ENCODE data around the gene NCBP3. TPM values are rescaled to one million over a fixed set of nuclear protein-coding genes. Genes with fewer than 3 reads are reported as not detected.
A peak's percentile ranks its signal among the peaks of the same experiment; 100 is the strongest.

Gene NCBP3
- total RNA-seq, 6 experiments from 2014 or later: 8.6 to 15.1 (median 10.5) TPM

GRCh38 chr17:3755335-3756030 is 90.6 kb downstream of the NCBP3 start:
- 84% methylated on average over 6 of the region's 20 CpGs for WGBS (ENCODE audit: insufficient coverage, low coverage, low lambda C conversion rate, missing lambda C conversion rate)
- no peak overlapping the region for H3K27ac ChIP-seq
- no peaks in the 10 kb centered on the region for H3K9me3 ChIP-seq
- peaks cover 0 to 5% (median 0%) of the 10 kb centered on the region in 4 donors for H3K4me1 ChIP-seq
- DNase-seq: no peak
- peak overlapping the region; percentile 14 to 49 (median 22) for H3K4me3 ChIP-seq
- ATAC-seq: peak in 2 of 4 donors; percentile 3 to 9
- TF ChIP-seq POLR2A (IDR thresholded peaks at IDR 0.05) (no peak), CTCF (IDR thresholded peaks at IDR 0.05) (no peak)
- intact Hi-C loops (cut with DNase I): no loop called here
- H3K27me3 ChIP-seq: no peaks in the 10 kb centered on the region
- no peaks in the 10 kb centered on the region for H3K36me3 ChIP-seq

GRCh38 chr17:3754458-3755334 is 91.3 kb downstream of the NCBP3 start:
- ATAC-seq (peak; percentile 81 to 92 (median 90)), DNase-seq (peak; percentile 55 to 81 (median 63))
- Histone ChIP-seq H3K36me3 (no peaks in the 10 kb centered on the region), H3K4me3 (peak overlapping the region; percentile 14 to 49 (median 22)), H3K4me1 (peaks cover 0 to 5% (median 0%) of the 10 kb centered on the region in 4 donors), H3K9me3 (no peaks in the 10 kb centered on the region), H3K27ac (no peak overlapping the region), H3K27me3 (no peaks in the 10 kb centered on the region)
- TF ChIP-seq POLR2A (IDR thresholded peaks at IDR 0.05) (peak; percentile 21), CTCF (IDR thresholded peaks at IDR 0.05) (no peak)
- WGBS (ENCODE audit: insufficient coverage, low coverage, low lambda C conversion rate, missing lambda C conversion rate): 17% methylated on average over 28 of the region's 56 CpGs
- intact Hi-C loops (cut with DNase I): no loop called here

- no peak for TF ChIP-seq CTCF (IDR thresholded peaks at IDR 0.05)
- no peak for TF ChIP-seq POLR2A (IDR thresholded peaks at IDR 0.05)
Measured at GRCh38 chr17:3754066-3754457, 92.0 kb downstream of the NCBP3 start.

GRCh38 chr17:3753624-3754023 is 92.4 kb downstream of the NCBP3 start:
- no peaks in the 10 kb centered on the region for H3K27me3 ChIP-seq
- DNase-seq (no peak), ATAC-seq (no peak)
- H3K36me3 ChIP-seq: no peaks in the 10 kb centered on the region
- peaks cover 0 to 5% (median 0%) of the 10 kb centered on the region in 4 donors for H3K4me1 ChIP-seq
- TF ChIP-seq POLR2A (IDR thresholded peaks at IDR 0.05): no peak
- H3K9me3 ChIP-seq: no peaks in the 10 kb centered on the region
- H3K27ac ChIP-seq: no peak overlapping the region
- WGBS (ENCODE audit: insufficient coverage, low coverage, low lambda C conversion rate, missing lambda C conversion rate): 80% methylated on average over 1 of the region's 12 CpGs
- H3K4me3 ChIP-seq: no peak overlapping the region
- intact Hi-C loops (cut with DNase I): no loop called here

More at GRCh38 chr17:3754066-3754457, 92.0 kb downstream of the NCBP3 start:
- Histone ChIP-seq H3K27me3 (no peaks in the 10 kb centered on the region), H3K9me3 (no peaks in the 10 kb centered on the region), H3K27ac (no peak overlapping the region), H3K4me1 (peaks cover 0 to 5% (median 0%) of the 10 kb centered on the region in 4 donors), H3K36me3 (no peaks in the 10 kb centered on the region), H3K4me3 (no peak overlapping the region)
- DNase-seq (no peak), ATAC-seq (no peak)
- WGBS (ENCODE audit: insufficient coverage, low coverage, low lambda C conversion rate, missing lambda C conversion rate): 88% methylated on average over 13 of the region's 18 CpGs
- intact Hi-C loops (cut with DNase I): no loop called here

Other genes starting within 250 kb of the NCBP3 start
- gene TRPV1, start 236.8 kb downstream of the NCBP3 start, total RNA-seq: 10 to 100 TPM in 1 of 6 experiments, 1 to 10 TPM in 5; 3.1 to 12.0 (median 6.4) TPM
- gene SHPK, start 210.0 kb downstream of the NCBP3 start, total RNA-seq: 10 to 100 TPM; 13.5 to 26.1 (median 22.8) TPM
- 10 to 100 TPM in 2 of 6 experiments, 1 to 10 TPM in 4; 6.7 to 30.3 (median 9.4) TPM for gene CTNS, start 209.5 kb downstream of the NCBP3 start, total RNA-seq
- 10 to 100 TPM in 4 of 6 experiments, 1 to 10 TPM in 2; 8.1 to 60.9 (median 34.7) TPM for gene TAX1BP3, start 177.7 kb downstream of the NCBP3 start, total RNA-seq
- gene EMC6, start 177.4 kb downstream of the NCBP3 start, total RNA-seq: 10 to 100 TPM; 19.7 to 27.7 (median 24.4) TPM
- 1 to 10 TPM in 1 of 6 experiments, under 1 TPM in 5; 0.13 to 1.1 (median 0.40) TPM for gene P2RX5, start 150.1 kb downstream of the NCBP3 start, total RNA-seq
- gene HASPIN, start 122.3 kb downstream of the NCBP3 start, total RNA-seq: 1 to 10 TPM in 1 of 6 experiments, under 1 TPM in 4, not detected in 1; 0.07 to 1.1 (median 0.27) TPM
- 1 to 10 TPM; 5.4 to 7.7 (median 5.8) TPM for gene ITGAE, start 45.1 kb downstream of the NCBP3 start, total RNA-seq
- 1 to 10 TPM in 2 of 6 experiments, under 1 TPM in 4; 0.35 to 1.1 (median 0.47) TPM for gene CAMKK1, start 46.8 kb upstream of the NCBP3 start, total RNA-seq
- under 1 TPM in 5 of 6 experiments, not detected in 1; 0.50 to 0.78 (median 0.58) TPM for gene P2RX1, start 70.2 kb upstream of the NCBP3 start, total RNA-seq
- gene ATP2A3, start 118.2 kb upstream of the NCBP3 start, total RNA-seq: 1 to 10 TPM; 1.5 to 4.3 (median 2.3) TPM